T47D (cell line): ENCODE data around the gene RSAD2.

ENCODE experiments used
- DNase-seq, 2 experiments: peaks; one replicate each; pipeline versions ENCODE4 v3.0.0 to v3.0.0-alpha.2; 2011 to 2012; ENCODE audit warnings: low read depth in 1 of 2, low spot score in 1 of 2
- JUND ChIP-seq: IDR thresholded peaks from 2 replicates; pipeline ENCODE4 v1.6.1; 2012; ENCODE audit warnings: low read depth
- in situ Hi-C: cut with HindIII; loops from 2 replicates; pipeline ENCODE4 v1.10.0; 2016; ENCODE audit warnings: low sequenced_read_pairs, low pct_unique_long_range_greater_than_20kb

RSAD2 gene

GRCh38 chr2:6916736-6917070 is 39.1 kb downstream of the RSAD2 start:
- in situ Hi-C loops, result no loop called here
- no peak for DNase-seq
- TF ChIP-seq JUND, result no peak

- in situ Hi-C loops, result no loop called here
- no peak for TF ChIP-seq JUND
- peak; percentile 64 to 79 for DNase-seq
Measured at GRCh38 chr2:6917071-6917760, 39.6 kb downstream of the RSAD2 start, which contains the start of gene RNF144A. Gene RNF144A, plus strand, starts transcription at chr2:6917412. Its CDS starts 79,515 bp downstream, at chr2:6996927.

- in situ Hi-C loops, result no loop called here
Measured at GRCh38 chr2:6917761-6918421, 40.3 kb downstream of the RSAD2 start.

GRCh38 chr2:6919901-6920742 is 42.5 kb downstream of the RSAD2 start:
- in situ Hi-C loops, result no loop called here
- no peak for DNase-seq
- no peak for TF ChIP-seq JUND

More at GRCh38 chr2:6917761-6918421, 40.3 kb downstream of the RSAD2 start:
- TF ChIP-seq JUND, result no peak
- no peak for DNase-seq

GRCh38 chr2:6920743-6921064 is 43.1 kb downstream of the RSAD2 start:
- in situ Hi-C loops, result no loop called here
- no peak for TF ChIP-seq JUND
- DNase-seq, result no peak

GRCh38 chr2:6921321-6921922 is 43.8 kb downstream of the RSAD2 start:
- in situ Hi-C loops, result no loop called here
- TF ChIP-seq JUND, result no peak
- no peak for DNase-seq

- in situ Hi-C loops, result no loop called here
- DNase-seq, result peak; percentile 62 to 75
- TF ChIP-seq JUND, result no peak
Measured at GRCh38 chr2:6922201-6922656, 44.7 kb downstream of the RSAD2 start.

GRCh38 chr2:6923319-6923718 is 45.7 kb downstream of the RSAD2 start:
- no peak for TF ChIP-seq JUND
- in situ Hi-C loops, result no loop called here

GRCh38 chr2:6924101-6924923 is 46.7 kb downstream of the RSAD2 start:
- no peak for TF ChIP-seq JUND
- DNase-seq, result no peak

More at GRCh38 chr2:6923319-6923718, 45.7 kb downstream of the RSAD2 start:
- no peak for DNase-seq

GRCh38 chr2:6924924-6925409 is 47.4 kb downstream of the RSAD2 start:
- no peak for TF ChIP-seq JUND
- in situ Hi-C loops, result no loop called here
- no peak for DNase-seq

More at GRCh38 chr2:6924101-6924923, 46.7 kb downstream of the RSAD2 start:
- in situ Hi-C loops, result no loop called here

- no peak for TF ChIP-seq JUND
- no peak for DNase-seq
- in situ Hi-C loops, result no loop called here
Measured at GRCh38 chr2:6926071-6926732, 48.6 kb downstream of the RSAD2 start.

- in situ Hi-C loops, result no loop called here
- no peak for DNase-seq
- TF ChIP-seq JUND, result no peak
Measured at GRCh38 chr2:6927186-6927585, 49.6 kb downstream of the RSAD2 start.
